ENCODE results near the gene SLC4A4. TPM values are rescaled to one million over a fixed set of nuclear protein-coding genes. Genes with fewer than 3 reads are reported as not detected.

Gene SLC4A4
- total RNA-seq, 2 donors from 2014 or later: 21.7 to 27.3 TPM

DNA sequence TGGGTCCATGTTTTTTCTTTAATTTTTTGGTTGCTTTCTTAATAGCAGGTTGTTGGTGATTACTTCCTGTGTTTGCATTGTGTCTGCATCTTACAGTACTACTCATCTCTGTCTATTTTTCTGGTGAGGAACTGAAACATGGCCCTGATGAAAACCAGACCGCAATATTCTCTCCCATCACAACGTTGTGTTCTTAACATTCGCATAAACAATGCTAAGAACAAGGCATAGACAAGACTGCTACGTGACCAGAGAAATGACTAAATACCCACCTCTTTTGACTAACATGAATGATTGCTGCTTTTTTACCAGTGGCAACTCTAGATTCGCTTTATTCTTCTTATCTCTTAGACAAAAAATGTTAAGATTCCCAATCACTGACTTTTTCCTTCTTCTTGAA, 266.0 kb downstream of the SLC4A4 start:
- Histone ChIP-seq H3K27ac (no peak overlapping the region), H3K36me3 (no peaks in the 10 kb centered on the region), H3K9me3 (no peaks in the 10 kb centered on the region), H3K4me1 (no peaks in the 10 kb centered on the region), H3K27me3 (no peaks in the 10 kb centered on the region), H3K4me3 (no peak overlapping the region)
- no peak for DNase-seq (ENCODE audit: low spot score)
- TF ChIP-seq, protein P1, sequence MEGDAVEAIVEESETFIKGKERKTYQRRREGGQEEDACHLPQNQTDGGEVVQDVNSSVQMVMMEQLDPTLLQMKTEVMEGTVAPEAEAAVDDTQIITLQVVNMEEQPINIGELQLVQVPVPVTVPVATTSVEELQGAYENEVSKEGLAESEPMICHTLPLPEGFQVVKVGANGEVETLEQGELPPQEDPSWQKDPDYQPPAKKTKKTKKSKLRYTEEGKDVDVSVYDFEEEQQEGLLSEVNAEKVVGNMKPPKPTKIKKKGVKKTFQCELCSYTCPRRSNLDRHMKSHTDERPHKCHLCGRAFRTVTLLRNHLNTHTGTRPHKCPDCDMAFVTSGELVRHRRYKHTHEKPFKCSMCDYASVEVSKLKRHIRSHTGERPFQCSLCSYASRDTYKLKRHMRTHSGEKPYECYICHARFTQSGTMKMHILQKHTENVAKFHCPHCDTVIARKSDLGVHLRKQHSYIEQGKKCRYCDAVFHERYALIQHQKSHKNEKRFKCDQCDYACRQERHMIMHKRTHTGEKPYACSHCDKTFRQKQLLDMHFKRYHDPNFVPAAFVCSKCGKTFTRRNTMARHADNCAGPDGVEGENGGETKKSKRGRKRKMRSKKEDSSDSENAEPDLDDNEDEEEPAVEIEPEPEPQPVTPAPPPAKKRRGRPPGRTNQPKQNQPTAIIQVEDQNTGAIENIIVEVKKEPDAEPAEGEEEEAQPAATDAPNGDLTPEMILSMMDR (IDR thresholded peaks at IDR 0.05): no peak

DNA sequence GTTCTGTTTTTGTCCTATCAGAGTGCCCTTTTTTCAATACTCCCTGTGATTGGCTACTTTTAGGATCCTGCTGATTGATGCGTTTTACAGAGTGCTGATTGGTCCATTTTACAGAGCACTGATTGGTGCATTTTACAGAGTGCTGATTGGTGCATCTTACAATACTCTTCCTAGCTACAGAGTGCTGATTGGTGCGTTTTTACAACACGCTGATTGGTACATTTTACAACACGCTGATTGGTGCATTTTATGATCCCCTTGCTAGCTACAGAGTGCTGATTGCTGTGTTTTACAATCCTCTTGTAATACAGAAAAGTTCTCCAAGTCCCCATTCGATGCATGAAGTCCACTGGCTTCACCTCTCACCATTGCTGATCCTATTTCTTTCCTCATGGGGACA, 268.3 kb downstream of the SLC4A4 start:
- no peaks in the 10 kb centered on the region for H3K9me3 ChIP-seq
- H3K27ac ChIP-seq: no peak overlapping the region
- no peaks in the 10 kb centered on the region for H3K27me3 ChIP-seq
- TF ChIP-seq, protein P1 (IDR thresholded peaks at IDR 0.05): no peak
- no peak for DNase-seq (ENCODE audit: low spot score)
- no peak overlapping the region for H3K4me3 ChIP-seq
- H3K4me1 ChIP-seq: no peaks in the 10 kb centered on the region
- no peaks in the 10 kb centered on the region for H3K36me3 ChIP-seq

DNA sequence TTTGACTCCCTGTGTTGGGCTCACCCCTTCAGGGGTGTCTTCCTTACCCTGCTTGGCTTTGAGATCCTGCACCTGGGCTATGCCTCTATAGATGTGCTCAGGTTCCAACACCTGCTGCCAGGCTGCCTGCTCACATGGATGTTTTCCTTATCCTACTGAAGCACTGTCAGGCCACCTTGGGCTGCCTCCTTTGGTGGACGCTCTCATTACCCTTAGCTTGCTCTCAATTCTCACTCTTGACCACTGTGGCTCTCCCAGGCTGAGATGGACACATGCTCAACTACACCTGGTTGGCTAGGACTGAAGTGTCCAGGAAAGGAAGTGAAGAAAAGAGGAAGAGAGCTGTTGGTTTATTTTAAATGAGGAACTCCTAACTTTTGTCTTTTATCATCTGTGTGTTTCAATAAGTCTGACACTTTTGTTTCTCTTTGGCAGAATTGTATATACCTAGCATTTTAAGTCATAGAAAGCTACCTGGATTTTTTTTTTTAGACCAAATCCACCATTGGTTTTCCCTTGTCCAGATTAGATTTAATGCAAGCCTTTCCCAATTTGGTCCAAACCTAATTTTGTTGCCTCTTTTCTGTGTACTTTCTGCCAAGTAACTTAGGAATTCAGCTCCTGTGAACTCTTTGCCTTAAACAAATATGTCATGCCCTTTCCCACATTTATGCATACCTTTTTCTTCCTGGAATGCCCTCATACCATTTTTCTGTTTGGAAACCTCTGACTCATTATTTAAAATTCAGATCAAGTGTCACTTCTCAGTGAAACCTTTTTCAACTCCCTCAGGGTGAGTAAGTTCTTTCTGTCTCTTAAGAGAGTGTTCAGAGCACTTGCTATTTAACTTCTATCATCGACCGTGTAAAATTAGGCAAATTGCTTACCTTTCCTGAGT, 269.2 kb downstream of the SLC4A4 start:
- H3K27me3 ChIP-seq: no peaks in the 10 kb centered on the region
- TF ChIP-seq, protein P1 (IDR thresholded peaks at IDR 0.05): no peak
- H3K27ac ChIP-seq: no peak overlapping the region
- H3K4me3 ChIP-seq: no peak overlapping the region
- DNase-seq (ENCODE audit: low spot score): no peak
- no peaks in the 10 kb centered on the region for H3K4me1 ChIP-seq
- H3K9me3 ChIP-seq: no peaks in the 10 kb centered on the region
- H3K36me3 ChIP-seq: no peaks in the 10 kb centered on the region

DNA sequence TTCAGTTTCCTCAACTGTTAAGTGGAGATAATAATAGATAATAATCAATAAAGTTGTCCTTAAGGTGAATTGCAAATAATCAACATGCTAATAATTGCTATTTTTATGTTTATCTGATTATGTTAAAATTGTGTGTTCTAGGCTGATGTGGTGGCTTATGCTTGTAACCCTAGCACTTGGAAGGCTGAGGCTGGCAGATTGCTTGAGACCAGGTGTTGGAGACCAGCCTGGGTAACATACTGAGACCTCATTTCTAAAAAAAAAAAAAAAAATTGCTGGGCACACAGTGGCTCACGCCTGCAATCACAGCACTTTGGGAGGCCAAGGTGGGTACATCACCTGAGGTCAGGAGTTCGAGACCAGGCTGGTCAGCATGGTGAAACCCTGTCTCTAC, 269.9 kb downstream of the SLC4A4 start:
- Histone ChIP-seq H3K27ac (no peak overlapping the region), H3K4me3 (no peak overlapping the region), H3K36me3 (no peaks in the 10 kb centered on the region), H3K27me3 (no peaks in the 10 kb centered on the region), H3K9me3 (no peaks in the 10 kb centered on the region), H3K4me1 (no peaks in the 10 kb centered on the region)
- TF ChIP-seq, protein P1 (IDR thresholded peaks at IDR 0.05): no peak
- no peak for DNase-seq (ENCODE audit: low spot score)

DNA sequence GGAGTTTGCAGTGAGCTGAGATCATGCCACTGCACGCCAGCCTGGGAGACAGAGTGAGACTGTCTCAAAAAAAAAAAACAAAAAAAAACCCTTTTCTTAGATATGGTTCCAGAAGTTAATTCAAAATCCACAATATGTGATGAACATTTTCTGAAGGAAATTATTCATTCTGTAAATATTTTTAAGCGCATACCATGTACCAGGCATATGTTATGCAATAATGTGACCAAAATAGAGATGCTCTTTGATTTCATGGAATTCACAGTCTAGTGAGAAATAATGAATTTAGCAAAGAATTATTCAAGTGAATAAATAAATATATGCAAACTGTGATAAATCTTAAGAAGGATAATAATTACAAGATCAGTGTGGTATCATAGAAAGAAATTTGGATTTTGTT, 270.3 kb downstream of the SLC4A4 start:
- H3K27ac ChIP-seq: no peak overlapping the region
- TF ChIP-seq, protein P1 (IDR thresholded peaks at IDR 0.05): no peak
- no peak for DNase-seq (ENCODE audit: low spot score)
- no peaks in the 10 kb centered on the region for H3K9me3 ChIP-seq
- no peaks in the 10 kb centered on the region for H3K36me3 ChIP-seq
- no peak overlapping the region for H3K4me3 ChIP-seq
- H3K27me3 ChIP-seq: no peaks in the 10 kb centered on the region
- no peaks in the 10 kb centered on the region for H3K4me1 ChIP-seq
